Superior temporal gyrus (tissue), 1 donor: ENCODE results near the gene MRPL32.

Experiments
- DNase-seq: peaks from one replicate; pipeline ENCODE4 v3.0.0-alpha.2; 2016; ENCODE audit errors: extremely low spot score

Gene MRPL32

GRCh38 chr7:42926204-42926603 lies 6.0 kb upstream of the MRPL32 start:
- DNase-seq, result no peak

GRCh38 chr7:42928754-42929153 lies 3.4 kb upstream of the MRPL32 start:
- DNase-seq, result no peak

GRCh38 chr7:42929449-42929848 lies 2.7 kb upstream of the MRPL32 start:
- no peak for DNase-seq

- no peak for DNase-seq
These were observed 1.3 kb upstream of the MRPL32 start for GRCh38 chr7:42930889-42931288.

- no peak for DNase-seq
These were observed 736 bp upstream of the MRPL32 start for GRCh38 chr7:42931447-42931833.

GRCh38 chr7:42932811-42933591 lies 825 bp downstream of the MRPL32 start:
- DNase-seq, result peak; percentile 48

- DNase-seq, result no peak
These were observed 2.1 kb downstream of the MRPL32 start for GRCh38 chr7:42934291-42934690.

- DNase-seq, result no peak
These were observed 3.7 kb downstream of the MRPL32 start for GRCh38 chr7:42935861-42936260.

GRCh38 chr7:42939457-42940240 lies 7.5 kb downstream of the MRPL32 start:
- no peak for DNase-seq

- peak; percentile 93 for DNase-seq
These were observed 9.0 kb downstream of the MRPL32 start for GRCh38 chr7:42940985-42941847.

GRCh38 chr7:42945821-42946626 lies 13.8 kb downstream of the MRPL32 start:
- peak; percentile 51 for DNase-seq

- no peak for DNase-seq
These were observed 14.4 kb downstream of the MRPL32 start for GRCh38 chr7:42946627-42946950.

- DNase-seq, result no peak
These were observed 15.3 kb downstream of the MRPL32 start for GRCh38 chr7:42947521-42947920.

- no peak for DNase-seq
These were observed 18.2 kb downstream of the MRPL32 start for GRCh38 chr7:42950417-42950816.

- DNase-seq, result no peak
These were observed 20.2 kb downstream of the MRPL32 start for GRCh38 chr7:42952328-42952727.

GRCh38 chr7:42953994-42954393 lies 21.8 kb downstream of the MRPL32 start:
- no peak for DNase-seq

GRCh38 chr7:42956062-42956461 lies 23.9 kb downstream of the MRPL32 start:
- DNase-seq, result no peak

GRCh38 chr7:42959549-42959948 lies 27.4 kb downstream of the MRPL32 start:
- DNase-seq, result no peak

- DNase-seq, result no peak
These were observed 28.6 kb downstream of the MRPL32 start for GRCh38 chr7:42960762-42961161.

GRCh38 chr7:42961170-42961569 lies 29.0 kb downstream of the MRPL32 start:
- DNase-seq, result no peak

GRCh38 chr7:42964293-42964692 lies 32.1 kb downstream of the MRPL32 start:
- no peak for DNase-seq
